Medulla oblongata (tissue), 1 donor: ENCODE data around the gene GHITM.

Source experiments
- DNase-seq: peaks from one replicate; pipeline ENCODE4 v3.0.0-alpha.2; 2015; ENCODE audit errors: extremely low spot score

The GHITM gene

GRCh38 chr10:84200537-84201243 lies 61.4 kb downstream of the GHITM start:
- DNase-seq: no peak

- no peak for DNase-seq
These were observed 61.9 kb downstream of the GHITM start for GRCh38 chr10:84201244-84201606.

DNA sequence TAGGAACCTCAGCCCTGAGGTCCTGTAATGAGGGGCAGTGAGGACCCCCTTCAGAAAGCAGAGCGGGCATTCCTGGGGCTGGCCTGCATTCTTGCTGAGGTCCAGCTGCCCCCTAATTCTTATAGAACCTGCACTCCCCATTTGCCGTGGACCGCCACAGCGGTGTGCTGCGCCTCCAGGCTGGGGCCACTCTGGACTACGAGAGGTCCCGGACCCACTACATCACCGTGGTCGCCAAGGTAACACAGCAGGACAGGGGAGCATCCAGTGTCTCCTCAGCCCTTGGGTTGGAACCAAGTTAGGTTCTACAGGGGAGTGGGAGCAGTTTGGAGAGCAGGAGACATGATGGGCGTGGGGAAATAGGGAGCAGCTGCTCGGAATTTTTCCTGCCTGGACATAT lies 62.4 kb downstream of the GHITM start:
- DNase-seq: no peak

- DNase-seq: no peak
These were observed 63.0 kb downstream of the GHITM start for GRCh38 chr10:84202349-84202748.
